RWPE2 (cell line): Measurements from ENCODE around the gene CSH2.
"Not testable (repeated sequence)": the region's sequence is repeated elsewhere in the genome, so short reads cannot be mapped to it uniquely, and the experiment has no call there.

ENCODE experiments used
- ATAC-seq: fragments of 200-7000 bp; cut with Tn5 transposase; 3 replicates; pipeline ENCODE4 v1.9.1; 2021; ENCODE audit warnings: low read depth
- DNase-seq: peaks from one replicate; pipeline ENCODE4 v3.0.0-alpha.2; 2020; ENCODE audit warnings: low spot score
- H3K27ac ChIP-seq: fragments of 450-650 bp; 2 replicates; pipeline ENCODE4 v1.5.1; 2017; ENCODE audit warnings: mild to moderate bottlenecking; ENCODE audit not compliant: poor library complexity, severe bottlenecking
- H3K27me3 ChIP-seq: fragments of 250-450 bp; sonication (Bioruptor Pico); 2 replicates; pipeline ENCODE4 v1.5.1; 2021; ENCODE audit warnings: mild to moderate bottlenecking, moderate library complexity; ENCODE audit not compliant: insufficient read depth, poor library complexity, severe bottlenecking
- H3K36me3 ChIP-seq: fragments of 250-450 bp; sonication (Bioruptor Pico); 2 replicates; pipeline ENCODE4 v1.5.1; 2020; ENCODE audit warnings: low read depth, mild to moderate bottlenecking, moderate library complexity
- H3K4me1 ChIP-seq: fragments of 250-450 bp; sonication (Bioruptor Pico); 2 replicates; pipeline ENCODE4 v1.5.1; 2021; ENCODE audit warnings: mild to moderate bottlenecking, moderate library complexity; ENCODE audit not compliant: insufficient read depth, poor library complexity, severe bottlenecking
- H3K4me3 ChIP-seq: fragments of 250-450 bp; sonication (Bioruptor Pico); 2 replicates; pipeline ENCODE4 v1.5.1; 2021; ENCODE audit warnings: mild to moderate bottlenecking, moderate library complexity; ENCODE audit not compliant: severe bottlenecking
- H3K9me3 ChIP-seq: fragments of 250-450 bp; sonication (Bioruptor Pico); 2 replicates; pipeline ENCODE4 v1.5.1; 2021; ENCODE audit warnings: mild to moderate bottlenecking, moderate library complexity; ENCODE audit not compliant: severe bottlenecking
- TF ChIP-seq, protein P1 (sequence below): fragments of 450-650 bp; IDR thresholded peaks from one replicate; pipeline ENCODE4 v1.5.1; 2017; ENCODE audit warnings: mild to moderate bottlenecking, moderate library complexity; ENCODE audit not compliant: poor library complexity, severe bottlenecking

The CSH2 gene

DNA sequence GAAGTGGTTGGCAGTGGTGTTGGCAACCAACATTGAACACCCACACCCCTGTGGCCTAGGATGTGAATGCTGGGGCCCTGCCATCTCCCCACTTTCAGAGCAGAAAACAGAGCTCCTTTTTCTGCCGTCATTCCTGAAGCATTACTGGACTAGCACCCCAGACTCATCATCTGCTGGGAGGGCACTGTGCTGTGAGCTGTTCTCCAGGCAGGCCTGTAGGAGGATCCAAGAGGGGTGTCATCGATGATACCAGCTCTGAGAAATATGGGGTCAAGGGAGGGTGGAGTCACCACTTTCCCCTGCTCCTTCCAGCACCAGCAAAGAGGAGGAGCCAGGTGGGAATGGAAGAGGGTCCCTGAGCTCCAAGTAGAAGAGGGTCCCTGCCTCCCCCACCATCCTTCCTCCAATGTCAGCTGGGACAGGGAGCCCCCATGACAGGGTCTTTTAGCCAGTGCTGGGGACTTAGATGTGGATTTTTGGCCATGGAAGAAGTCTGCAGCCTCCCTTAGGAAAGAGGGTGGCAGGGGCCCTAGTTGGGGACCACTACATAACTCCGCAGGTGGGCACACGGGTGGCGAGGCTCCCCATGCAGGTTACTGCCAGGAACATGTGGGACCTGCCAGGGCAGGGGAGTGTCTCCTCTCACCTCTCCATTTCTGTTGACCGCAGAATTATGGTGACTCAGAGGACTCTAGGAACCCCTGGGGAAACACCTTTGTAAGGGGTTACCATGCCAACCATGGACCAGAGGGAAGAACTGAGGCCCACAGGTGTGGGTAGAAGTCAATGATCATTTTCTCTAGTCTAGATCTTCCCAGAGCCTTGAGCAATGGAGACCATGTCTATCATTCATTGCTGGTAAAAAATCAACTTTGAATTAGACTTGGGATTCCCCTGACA is 25.7 kb upstream of the CSH2 start:
- not testable (repeated sequence) for H3K9me3 ChIP-seq, H3K27ac ChIP-seq, H3K4me1 ChIP-seq, DNase-seq, H3K36me3 ChIP-seq, H3K27me3 ChIP-seq, H3K4me3 ChIP-seq
- peak; percentile 71 for ATAC-seq

DNA sequence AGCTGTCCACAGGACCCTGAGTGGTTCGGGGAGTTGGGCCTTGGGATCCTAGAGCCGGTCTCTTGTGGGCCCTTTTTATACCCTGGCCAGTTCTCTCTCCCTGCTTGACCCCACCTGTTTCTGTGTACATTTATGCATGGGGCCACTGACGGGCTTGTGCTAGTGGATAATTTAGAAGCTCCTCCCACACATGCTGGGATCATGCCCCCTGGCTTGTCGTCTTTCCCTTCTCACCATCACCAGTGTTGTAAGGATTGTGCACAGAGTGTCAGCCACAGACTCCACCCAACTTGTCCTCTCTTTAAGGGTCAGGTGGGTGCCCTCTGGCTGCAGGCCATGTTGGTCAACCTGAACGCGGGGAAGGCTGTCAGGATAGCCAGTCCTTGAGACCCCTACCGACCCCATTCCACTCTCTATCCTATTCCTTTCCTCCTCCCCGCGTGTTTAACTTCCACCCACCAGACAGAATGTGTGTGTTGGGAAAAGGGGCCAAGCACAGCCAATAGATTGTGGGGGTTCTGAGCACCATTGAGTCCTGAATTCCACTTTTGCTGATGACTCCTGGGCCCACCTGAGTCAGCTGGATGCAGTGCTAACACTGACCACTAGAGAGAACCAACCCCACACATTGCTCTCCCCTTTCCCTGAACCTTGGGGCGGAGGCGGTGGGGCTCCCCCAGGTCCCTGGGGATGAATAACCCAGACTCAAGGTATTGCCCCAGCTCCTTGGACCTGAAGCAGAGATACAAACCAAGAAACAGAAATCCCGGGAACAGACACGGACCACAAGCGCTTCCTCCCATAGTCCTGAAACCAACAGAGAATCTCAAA is 23.3 kb upstream of the CSH2 start, which contains the start of gene CSH1:
CSH1 (minus strand) TSS at position 51 of the 831 bp plus-strand sequence. CDS start 63 bp downstream, outside the sequence.
- not testable (repeated sequence) for H3K36me3 ChIP-seq, H3K27me3 ChIP-seq, H3K27ac ChIP-seq, DNase-seq, H3K9me3 ChIP-seq, ATAC-seq, H3K4me3 ChIP-seq, H3K4me1 ChIP-seq

DNA sequence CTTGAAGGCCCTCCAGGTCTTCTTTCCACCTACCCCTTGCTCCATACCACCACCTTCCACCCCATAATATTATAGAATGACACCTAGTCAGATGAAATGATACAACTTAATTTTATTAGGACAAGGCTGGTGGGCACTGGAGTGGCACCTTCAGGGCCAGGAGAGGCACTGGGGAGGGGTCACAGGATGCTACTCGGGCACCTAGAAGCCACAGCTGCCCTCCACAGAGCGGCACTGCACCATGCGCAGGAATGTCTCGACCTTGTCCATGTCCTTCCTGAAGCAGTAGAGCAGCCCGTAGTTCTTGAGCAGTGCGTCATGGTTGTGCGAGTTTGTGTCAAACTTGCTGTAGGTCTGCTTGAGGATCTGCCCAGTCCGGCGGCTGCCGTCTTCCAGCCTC is 21.3 kb upstream of the CSH2 start:
- ATAC-seq, H3K4me1 ChIP-seq: not testable (repeated sequence)

DNA sequence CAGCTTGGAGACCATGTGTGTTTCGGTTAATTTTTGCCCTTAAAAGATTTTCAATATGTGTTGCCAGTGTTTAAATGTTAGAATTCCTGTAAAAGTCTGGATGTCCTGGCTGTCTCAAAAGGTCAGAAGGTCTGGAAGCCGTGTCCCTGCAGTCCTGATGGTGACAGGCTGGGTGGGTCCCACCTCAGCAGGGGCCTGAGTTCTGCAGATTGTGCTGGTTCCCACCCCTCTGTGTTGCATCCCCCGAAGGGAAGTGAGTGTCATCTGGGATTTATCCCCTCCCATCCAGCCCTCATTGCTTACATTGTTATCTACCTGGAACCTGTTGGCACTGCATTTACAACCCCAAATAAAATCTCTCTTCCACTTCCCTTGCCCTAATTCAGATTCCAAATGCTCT is 20.5 kb upstream of the CSH2 start:
- not testable (repeated sequence) for H3K27ac ChIP-seq, H3K27me3 ChIP-seq, H3K4me1 ChIP-seq, DNase-seq, H3K9me3 ChIP-seq, ATAC-seq, H3K36me3 ChIP-seq, H3K4me3 ChIP-seq

More for the DNA sequence above, 21.3 kb upstream of the CSH2 start:
- not testable (repeated sequence) for H3K27me3 ChIP-seq, H3K36me3 ChIP-seq, H3K27ac ChIP-seq, DNase-seq, H3K9me3 ChIP-seq, H3K4me3 ChIP-seq

DNA sequence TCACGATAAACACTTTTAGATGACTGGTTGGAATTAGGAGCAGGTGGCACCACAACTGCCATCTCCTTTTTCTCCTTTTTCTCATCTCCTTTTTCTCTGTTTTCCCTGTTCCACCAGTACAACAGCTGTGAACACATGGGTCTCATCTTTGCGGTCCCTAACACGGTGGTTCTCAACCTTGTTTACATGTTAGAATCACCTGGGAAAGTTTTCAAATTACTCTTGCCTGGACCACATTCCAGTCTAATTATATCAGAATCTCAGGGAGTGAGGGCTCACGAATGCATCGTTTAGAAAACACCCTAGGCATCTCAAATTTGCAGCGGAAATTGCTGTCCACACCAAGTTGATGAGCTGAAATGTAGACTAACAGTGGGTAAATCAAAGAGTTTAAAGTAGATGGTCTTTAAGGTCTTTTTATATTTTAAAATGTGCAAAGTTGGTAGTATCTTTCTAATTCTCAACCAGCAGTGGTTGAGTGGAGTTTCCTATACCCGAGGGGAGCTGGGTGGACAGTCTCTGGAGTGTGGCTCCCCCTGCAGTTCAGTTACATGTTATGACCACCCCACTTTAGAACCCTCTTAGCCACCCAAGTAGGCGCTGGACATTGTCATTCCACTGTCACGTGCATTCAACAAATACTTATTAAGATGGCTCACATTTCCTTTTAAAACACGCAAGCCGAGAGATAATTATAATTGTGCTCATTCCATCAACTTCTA is 19.0 kb upstream of the CSH2 start:
- H3K27ac ChIP-seq, DNase-seq, ATAC-seq, H3K9me3 ChIP-seq, H3K4me3 ChIP-seq, H3K36me3 ChIP-seq, H3K27me3 ChIP-seq, H3K4me1 ChIP-seq: not testable (repeated sequence)

DNA sequence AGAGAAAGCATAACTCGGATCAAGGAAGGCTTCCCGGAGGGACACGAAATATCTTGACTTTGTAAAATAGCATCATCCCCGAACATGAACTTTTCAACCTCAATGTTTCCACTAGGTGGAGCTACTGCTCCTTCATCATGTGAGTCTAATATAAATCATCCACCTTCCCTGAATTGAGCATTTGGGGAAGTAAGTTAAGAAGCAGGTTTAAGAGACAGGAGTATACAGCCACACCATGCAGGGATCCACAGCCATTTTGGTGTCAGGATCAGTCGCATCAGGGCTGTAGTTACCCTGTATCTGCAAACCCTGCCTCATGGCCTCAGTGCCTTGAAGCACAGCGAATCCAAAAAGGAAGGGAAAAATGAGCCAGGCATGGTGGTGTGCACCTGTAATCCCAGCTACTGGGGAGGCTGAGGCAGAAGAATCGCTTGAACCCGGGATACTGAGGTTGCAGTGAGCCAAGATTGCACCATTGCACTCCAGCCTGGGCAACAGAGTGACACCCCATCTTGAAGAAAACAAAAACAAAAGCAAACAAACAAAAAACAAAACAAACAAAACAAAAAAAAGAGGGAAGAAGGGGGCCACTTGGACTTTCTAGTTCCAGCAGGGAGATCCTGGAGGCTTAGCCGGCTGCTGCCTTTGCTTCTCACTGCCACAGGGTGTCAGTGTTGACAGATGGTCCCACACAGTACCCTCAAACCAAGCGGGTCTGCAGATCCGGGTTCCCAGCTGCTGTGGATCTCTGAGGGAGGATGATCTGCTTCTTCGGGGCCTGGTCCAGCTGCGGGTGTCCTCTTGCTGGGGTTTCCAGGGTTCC is 15.8 kb upstream of the CSH2 start:
- not testable (repeated sequence) for H3K36me3 ChIP-seq, H3K27me3 ChIP-seq, H3K9me3 ChIP-seq, H3K4me1 ChIP-seq, H3K27ac ChIP-seq, DNase-seq, H3K4me3 ChIP-seq
- TF ChIP-seq, protein P1, sequence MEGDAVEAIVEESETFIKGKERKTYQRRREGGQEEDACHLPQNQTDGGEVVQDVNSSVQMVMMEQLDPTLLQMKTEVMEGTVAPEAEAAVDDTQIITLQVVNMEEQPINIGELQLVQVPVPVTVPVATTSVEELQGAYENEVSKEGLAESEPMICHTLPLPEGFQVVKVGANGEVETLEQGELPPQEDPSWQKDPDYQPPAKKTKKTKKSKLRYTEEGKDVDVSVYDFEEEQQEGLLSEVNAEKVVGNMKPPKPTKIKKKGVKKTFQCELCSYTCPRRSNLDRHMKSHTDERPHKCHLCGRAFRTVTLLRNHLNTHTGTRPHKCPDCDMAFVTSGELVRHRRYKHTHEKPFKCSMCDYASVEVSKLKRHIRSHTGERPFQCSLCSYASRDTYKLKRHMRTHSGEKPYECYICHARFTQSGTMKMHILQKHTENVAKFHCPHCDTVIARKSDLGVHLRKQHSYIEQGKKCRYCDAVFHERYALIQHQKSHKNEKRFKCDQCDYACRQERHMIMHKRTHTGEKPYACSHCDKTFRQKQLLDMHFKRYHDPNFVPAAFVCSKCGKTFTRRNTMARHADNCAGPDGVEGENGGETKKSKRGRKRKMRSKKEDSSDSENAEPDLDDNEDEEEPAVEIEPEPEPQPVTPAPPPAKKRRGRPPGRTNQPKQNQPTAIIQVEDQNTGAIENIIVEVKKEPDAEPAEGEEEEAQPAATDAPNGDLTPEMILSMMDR, result peak; percentile 65
- ATAC-seq, result peak; percentile 69; the same call in 2 of the 3 replicates

DNA sequence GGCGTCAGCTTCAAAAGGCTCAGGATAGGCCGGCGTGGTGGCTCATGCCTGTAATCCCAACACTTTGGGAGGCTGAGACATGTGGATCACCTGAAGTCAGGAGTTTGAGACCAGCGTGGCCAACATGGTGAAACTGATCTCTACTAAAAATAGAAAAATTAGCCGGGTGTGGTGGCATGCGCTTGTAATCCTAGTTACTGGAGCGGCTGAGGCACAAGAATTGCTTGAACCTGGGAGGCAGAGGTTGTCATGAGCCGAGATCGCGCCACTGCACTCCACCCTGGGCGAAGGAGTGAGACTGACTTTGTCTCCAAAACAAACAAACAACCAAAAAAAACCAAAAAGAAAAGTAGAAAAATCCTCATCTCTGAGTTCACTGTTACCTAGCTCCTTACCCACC is 11.6 kb upstream of the CSH2 start:
- H3K27ac ChIP-seq, H3K27me3 ChIP-seq, ATAC-seq, H3K9me3 ChIP-seq, DNase-seq, H3K4me3 ChIP-seq, H3K36me3 ChIP-seq, H3K4me1 ChIP-seq: not testable (repeated sequence)
